VCaP (cell line): ENCODE data around the gene PPP1R1B.

Experiments
- H3K27ac ChIP-seq: fragments of 450-650 bp; 2 replicates; pipeline ENCODE4 v1.5.1; 2017
- CTCF ChIP-seq: fragments of 450-650 bp; conservative IDR thresholded peaks from 2 replicates; pipeline ENCODE4 v1.5.1; 2017; ENCODE audit warnings: mild to moderate bottlenecking, moderate library complexity

The PPP1R1B gene

GRCh38 chr17:39661744-39662541 is 35.2 kb downstream of the PPP1R1B start:
- H3K27ac ChIP-seq = peak overlapping the region; percentile 31; the same call in 1 of the 2 replicates
- no peak for TF ChIP-seq CTCF

GRCh38 chr17:39662551-39663339 is 36.0 kb downstream of the PPP1R1B start:
- no peak for TF ChIP-seq CTCF
- H3K27ac ChIP-seq = peak overlapping the region; percentile 31; the same call in 1 of the 2 replicates

- TF ChIP-seq CTCF = no peak
- no peak overlapping the region; the same call in 1 of the 2 replicates for H3K27ac ChIP-seq
Measured at GRCh38 chr17:39663340-39663687, 36.6 kb downstream of the PPP1R1B start.

- peak overlapping the region; percentile 11; the same call in 1 of the 2 replicates for H3K27ac ChIP-seq
- TF ChIP-seq CTCF = no peak
Measured at GRCh38 chr17:39663688-39664580, 37.2 kb downstream of the PPP1R1B start.

GRCh38 chr17:39664581-39665561 is 38.1 kb downstream of the PPP1R1B start, which contains the start of gene TCAP:
TCAP (plus strand) TSS chr17:39665349; CDS start chr17:39665360, 11 bp downstream.
- TF ChIP-seq CTCF = no peak
- peak within 1 kb of the TSS; percentile 11; the same call in 1 of the 2 replicates for H3K27ac ChIP-seq

GRCh38 chr17:39665642-39666224 is 39.0 kb downstream of the PPP1R1B start:
- H3K27ac ChIP-seq = no peak overlapping the region
- peak; percentile 33; the same call in 1 of the 2 replicates for TF ChIP-seq CTCF
